H1 (cell line): ENCODE results near the gene NFYA. TPM values are rescaled to one million over a fixed set of nuclear protein-coding genes. Genes with fewer than 3 reads are reported as not detected.

Experiments used
- CTCF ChIA-PET: fragments of 300-600 bp; sonication (Branson Sonifier 250); formaldehyde crosslinking; loops from one replicate; lab custom pipeline; 2021; ENCODE audit not compliant: partially characterized antibody; lab: Charles Lee
- POLR2A ChIA-PET: fragments of 300-600 bp; sonication (Branson Sonifier 250); formaldehyde crosslinking; loops from one replicate; lab custom pipeline; 2021; ENCODE audit warnings: inconsistent platforms; ENCODE audit not compliant: partially characterized antibody; lab: Charles Lee
- DNase-seq, 2 experiments: peaks; one replicate each; pipeline versions ENCODE4 v3.0.0 to v3.0.0-alpha.2; 2010 to 2022; ENCODE audit warnings: low spot score in 2 of 2, low read depth in 1 of 2, mixed read lengths in 1 of 2
- FAIRE-seq: peaks from 2 replicates; lab custom pipeline; 2011; peaks lifted over from hg19 to GRCh38; lab: Jason Lieb, UNC
- H2AFZ ChIP-seq: 2 replicates; pipeline ENCODE4 v1.8.1; 2012; ENCODE audit warnings: low read length, inconsistent platforms
- H2AK5ac ChIP-seq: 2 replicates; pipeline ENCODE4 v1.6.1; 2013; ENCODE audit warnings: low read depth, low read length
- H2BK120ac ChIP-seq: replicated peaks from 2 replicates; pipeline ENCODE3; 2013; ENCODE audit warnings: low read depth, low read length, inconsistent platforms
- H2BK12ac ChIP-seq: 2 replicates; pipeline ENCODE4 v1.6.1; 2013; ENCODE audit warnings: low read depth, low read length
- H2BK15ac ChIP-seq: 2 replicates; pipeline ENCODE4 v1.6.1; 2013; ENCODE audit warnings: low read length
- H2BK20ac ChIP-seq: 2 replicates; pipeline ENCODE4 v1.6.1; 2013; ENCODE audit warnings: low read length
- H2BK5ac ChIP-seq: 2 replicates; pipeline ENCODE4 v1.6.1; 2013; ENCODE audit warnings: low read depth, low read length
- H3K14ac ChIP-seq: 2 replicates; pipeline ENCODE4 v1.6.1; 2013; ENCODE audit warnings: inconsistent platforms; ENCODE audit not compliant: insufficient read length
- H3K18ac ChIP-seq: 2 replicates; pipeline ENCODE4 v1.6.1; 2013; ENCODE audit warnings: low read length; ENCODE audit errors: extremely low read depth
- H3K23ac ChIP-seq: 2 replicates; pipeline ENCODE4 v1.6.1; 2013; ENCODE audit warnings: inconsistent platforms; ENCODE audit not compliant: insufficient read length
- H3K23me2 ChIP-seq: 2 replicates; pipeline ENCODE4 v1.6.1; 2013; ENCODE audit warnings: low read depth, low read length
- H3K27ac ChIP-seq: 2 replicates; pipeline ENCODE4 v1.6.1; 2011; ENCODE audit warnings: low read depth, low read length, inconsistent platforms
- H3K27me3 ChIP-seq, 4 experiments: replicated peaks in 1 of 4; 1 replicate in 1 of 4; 2 replicates in 3 of 4; pipeline versions ENCODE4 v1.6.1 to v1.8.1; 2011 to 2013; ENCODE audit warnings: low read length in 3 of 4, mild to moderate bottlenecking in 3 of 4, inconsistent platforms in 2 of 4, mixed read lengths in 2 of 4, moderate library complexity in 1 of 4; ENCODE audit not compliant: control insufficient read depth in 3 of 4, insufficient read depth in 3 of 4; ENCODE audit errors: extremely low read depth in 1 of 4
- H3K36me3 ChIP-seq, 4 experiments: 2 replicates each; pipeline versions ENCODE4 v1.6.1 to v1.8.1; 2011 to 2013; ENCODE audit warnings: mild to moderate bottlenecking in 4 of 4, low read length in 3 of 4, moderate library complexity in 2 of 4, control low read depth in 1 of 4, inconsistent platforms in 1 of 4; ENCODE audit not compliant: insufficient read depth in 4 of 4, control insufficient read depth in 2 of 4
- H3K4ac ChIP-seq: replicated peaks from 2 replicates; pipeline ENCODE3; 2013; ENCODE audit warnings: low read length, low read depth, mixed read lengths, inconsistent platforms; ENCODE audit not compliant: insufficient read length
- H3K4me1 ChIP-seq, 4 experiments: replicated peaks in 1 of 4; 1 replicate in 1 of 4; 2 replicates in 3 of 4; pipeline versions ENCODE4 v1.6.1 to v1.8.1; 2011 to 2013; ENCODE audit warnings: low read length in 3 of 4, inconsistent platforms in 2 of 4, mixed read lengths in 1 of 4; ENCODE audit not compliant: insufficient read depth in 4 of 4, control insufficient read depth in 3 of 4
- H3K4me2 ChIP-seq, 2 experiments: 2 replicates each; pipeline versions ENCODE4 v1.6.1 to v1.8.1; 2011 to 2013; ENCODE audit warnings: low read depth in 2 of 2, low read length in 2 of 2, control low read depth in 1 of 2, inconsistent platforms in 1 of 2, mild to moderate bottlenecking in 1 of 2; ENCODE audit not compliant: insufficient read depth in 1 of 2
- H3K4me3 ChIP-seq, 4 experiments: fragments of 200-600, 300-600 bp in 1 of 4; sonication (generic), shearing (Covaris generic), sonication (Bioruptor Twin) in 1 of 4; 2 replicates each; pipeline versions ENCODE4 v1.5.1 to v1.8.1; 2011 to 2016; ENCODE audit warnings: low read length in 4 of 4, low read depth in 3 of 4, control low read depth in 2 of 4, inconsistent platforms in 2 of 4, mild to moderate bottlenecking in 2 of 4, mixed read lengths in 1 of 4, moderate library complexity in 1 of 4; ENCODE audit not compliant: insufficient read depth in 2 of 4; ENCODE audit errors: extremely low read depth in 1 of 4
- H3K56ac ChIP-seq: replicated peaks from 2 replicates; pipeline ENCODE3; 2013; ENCODE audit warnings: low read depth, mild to moderate bottlenecking, mixed read lengths, low read length, inconsistent platforms; ENCODE audit not compliant: insufficient read length
- H3K79me1 ChIP-seq: 2 replicates; pipeline ENCODE4 v1.6.1; 2013; ENCODE audit warnings: low read depth, low read length, control low read depth
- H3K79me2 ChIP-seq, 2 experiments: 2 replicates each; pipeline versions ENCODE4 v1.6.1 to v1.8.1; 2012 to 2013; ENCODE audit warnings: low read length in 2 of 2, mild to moderate bottlenecking in 2 of 2, inconsistent platforms in 1 of 2; ENCODE audit not compliant: insufficient read depth in 2 of 2, control insufficient read depth in 1 of 2
- H3K9ac ChIP-seq, 4 experiments: replicated peaks in 1 of 4; 1 replicate in 1 of 4; 2 replicates in 3 of 4; pipeline versions ENCODE4 v1.6.1 to v1.8.1; 2011 to 2013; ENCODE audit warnings: low read depth in 3 of 4, low read length in 3 of 4, control low read depth in 2 of 4, mild to moderate bottlenecking in 2 of 4, moderate library complexity in 2 of 4, inconsistent platforms in 1 of 4; ENCODE audit errors: extremely low read depth in 1 of 4
- H3K9me3 ChIP-seq, 2 experiments: 2 replicates each; pipeline versions ENCODE4 v1.6.1 to v1.8.1; 2012 to 2013; ENCODE audit warnings: mild to moderate bottlenecking in 2 of 2, moderate library complexity in 2 of 2, control low read depth in 1 of 2, inconsistent platforms in 1 of 2, low read depth in 1 of 2, low read length in 1 of 2, mixed read lengths in 1 of 2; ENCODE audit not compliant: insufficient read depth in 2 of 2
- H4K20me1 ChIP-seq, 2 experiments: replicated peaks in 1 of 2; 2 replicates each; pipeline versions ENCODE3 to v1.8.1; 2011 to 2013; ENCODE audit warnings: inconsistent platforms in 2 of 2, low read length in 2 of 2, mild to moderate bottlenecking in 1 of 2; ENCODE audit not compliant: insufficient read depth in 2 of 2, control insufficient read depth in 1 of 2
- H4K5ac ChIP-seq: 2 replicates; pipeline ENCODE4 v1.6.1; 2013; ENCODE audit warnings: low read length, low read depth, mixed read lengths, inconsistent platforms; ENCODE audit not compliant: insufficient read length
- H4K8ac ChIP-seq: 2 replicates; pipeline ENCODE4 v1.8.0; 2013; ENCODE audit warnings: mild to moderate bottlenecking, moderate library complexity, low read length, inconsistent platforms; ENCODE audit not compliant: insufficient read depth; ENCODE audit errors: extremely low read depth
- H4K91ac ChIP-seq: replicated peaks from 2 replicates; pipeline ENCODE3; 2013; ENCODE audit warnings: low read length, mixed read lengths, inconsistent platforms; ENCODE audit not compliant: insufficient read length
- BACH1 ChIP-seq: IDR thresholded peaks from 2 replicates; pipeline ENCODE4 v1.6.1; 2012; ENCODE audit warnings: low read length, improper control_type of control experiment
- PHF8 ChIP-seq: fragments of 200-600 bp; sonication (generic); conservative IDR thresholded peaks from 2 replicates; pipeline ENCODE4 v1.7.1; 2012; ENCODE audit warnings: low read depth, mild to moderate bottlenecking, inconsistent platforms, low read length, moderate library complexity
- SAP30 ChIP-seq: fragments of 300-600 bp; sonication (generic); IDR thresholded peaks from 2 replicates; pipeline ENCODE4 v1.7.1; 2012; ENCODE audit warnings: low read length, moderate library complexity, mild to moderate bottlenecking, inconsistent platforms; ENCODE audit not compliant: insufficient read depth, insufficient replicate concordance
- TBP ChIP-seq: IDR thresholded peaks from 2 replicates; pipeline ENCODE4 v1.6.1; 2011; ENCODE audit warnings: low read depth, low read length, improper control_type of control experiment
- ZNF274 ChIP-seq: IDR thresholded peaks from 2 replicates; pipeline ENCODE4 v1.7.0; 2012; ENCODE audit warnings: low read length, borderline replicate concordance; ENCODE audit errors: extremely low read depth
- polyA plus RNA-seq, 7 experiments: library from polyadenylated mRNA; depleted of rRNA in 3 of 7; stranded (reverse) in 5 of 7; unstranded in 2 of 7; fragments of >200 nt in 5 of 7; fragments of 200-250 nt in 2 of 7; gene quantifications; 1 replicate in 5 of 7; 2 replicates in 1 of 7; 4 replicates in 1 of 7; pipeline versions ENCODE4 v1.2.1 to v1.2.3, GENCODE V29; 2011 to 2013; ENCODE audit warnings: missing spikeins in 2 of 7, mixed read lengths in 2 of 7
- total RNA-seq: library from RNA; stranded (reverse); fragmentation: NEBNext Ultra II Directional; extraction: Animal tissue kit (Norgen Biotek cat#: 25700); gene quantifications from 2 replicates; pipeline ENCODE4 v1.2.1, GENCODE V29; 2021

NFYA gene
- total and polyA plus RNA-seq, 2 of the 8 experiments (the other 6 are each of a cell fraction or from before 2014, with no cell fraction given), result 19.8 to 33.7 TPM

DNA sequence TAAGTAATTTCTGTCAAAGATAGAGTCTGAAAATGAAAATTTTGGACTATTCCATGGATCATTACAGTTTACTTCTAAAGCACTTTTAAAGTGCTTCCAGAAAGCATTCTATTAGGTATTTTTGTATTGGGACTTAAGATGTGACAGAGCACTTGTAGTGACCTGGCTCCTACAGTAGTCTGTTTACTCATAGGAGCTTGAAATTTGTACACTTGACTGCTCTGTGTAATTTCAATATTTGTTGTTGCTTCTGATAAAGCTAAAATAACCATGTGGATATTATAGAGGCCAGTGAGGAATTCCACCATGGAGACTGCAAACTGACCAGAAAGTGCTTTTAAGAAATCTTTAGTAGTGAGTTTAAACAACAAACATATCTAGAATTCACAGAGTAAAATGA lies 10.3 kb downstream of the NFYA start:
- Histone ChIP-seq H3K23me2 (no peaks in the 10 kb centered on the region), H3K9me3 (no peaks in the 10 kb centered on the region), H4K8ac (no peak overlapping the region), H2BK120ac (no peak overlapping the region), H2BK20ac (no peak overlapping the region), H3K4ac (no peak overlapping the region), H3K79me1 (no peaks in the 10 kb centered on the region; the same call in 1 of the 2 replicates), H2BK15ac (no peak overlapping the region), H4K5ac (no peak overlapping the region), H2BK5ac (no peak overlapping the region), H3K4me1 (no peaks in the 10 kb centered on the region), H2BK12ac (no peak overlapping the region), H3K79me2 (peaks cover 6 to 63% of the 10 kb centered on the region in 2 experiments; a peak in 3 of 4 replicates), H3K27ac (no peak overlapping the region), H2AK5ac (no peak overlapping the region), H2AFZ (no peak overlapping the region), H3K4me3 (no peak overlapping the region), H3K18ac (no peak overlapping the region), H3K4me2 (no peak overlapping the region), H3K23ac (no peak overlapping the region), H3K9ac (no peak overlapping the region), H3K36me3 (peaks cover 14 to 84% (median 45%) of the 10 kb centered on the region in 4 experiments), H3K56ac (no peak overlapping the region), H3K14ac (no peak overlapping the region), H4K91ac (no peak overlapping the region), H4K20me1 (peaks cover 3 to 8% of the 10 kb centered on the region in 2 experiments), H3K27me3 (no peaks in the 10 kb centered on the region)
- FAIRE-seq (no peak), DNase-seq (no peak)
- CTCF ChIA-PET, result interaction anchor here (0.9 to 1.5 kb wide), 3 partner anchors 13 to 99 kb away, joined by 3 to 5 read pairs (median 3); no protein-coding TSS in a partner anchor
- POLR2A ChIA-PET, result interaction anchor here (0.8 kb wide), 1 partner anchor 8 kb away, joined by 3 read pairs; no protein-coding TSS in a partner anchor
- TF ChIP-seq PHF8, result no peak
- TF ChIP-seq BACH1, result no peak
- TF ChIP-seq ZNF274, result no peak
- no peak for TF ChIP-seq SAP30
- TF ChIP-seq TBP, result no peak
